HepG2 (cell line): ENCODE measurements around the gene PIAS3. TPM values are rescaled to one million over a fixed set of nuclear protein-coding genes. Genes with fewer than 3 reads are reported as not detected.
A peak's percentile ranks its signal among the peaks of the same experiment; 100 is the strongest.

Experiments used
- AHDC1 ChIP-seq: sonication (generic); formaldehyde crosslinking; IDR thresholded peaks from 2 replicates; pipeline ENCODE4 v1.5.1; 2020; ENCODE audit warnings: mild to moderate bottlenecking, missing genetic modification reagents, borderline replicate concordance
- AKAP8 ChIP-seq: sonication (generic); formaldehyde crosslinking; IDR thresholded peaks from 2 replicates; pipeline ENCODE4 v1.5.1; 2020; ENCODE audit warnings: mild to moderate bottlenecking, missing genetic modification reagents
- DNMT3B ChIP-seq: conservative IDR thresholded peaks from 2 replicates; pipeline ENCODE4 v1.6.1; 2016; ENCODE audit warnings: missing biosample characterization, control low read depth
- E2F2 ChIP-seq: sonication (generic); formaldehyde crosslinking; IDR thresholded peaks from 2 replicates; pipeline ENCODE4 v1.4.0; 2020; ENCODE audit warnings: missing genetic modification reagents, borderline replicate concordance
- IRF1 ChIP-seq: sonication (generic); formaldehyde crosslinking; IDR thresholded peaks from 2 replicates; pipeline ENCODE4 v1.4.0; 2020; ENCODE audit warnings: low read depth, mild to moderate bottlenecking, missing genetic modification reagents
- KDM5A ChIP-seq: fragments of 200-600 bp; sonication (generic); IDR thresholded peaks from 2 replicates; pipeline ENCODE4 v1.7.0; 2018; ENCODE audit warnings: antibody characterized with exemption, mild to moderate bottlenecking, low read length, borderline replicate concordance
- MTA1 ChIP-seq: sonication (generic); formaldehyde crosslinking; IDR thresholded peaks from 2 replicates; pipeline ENCODE4 v1.4.0; 2020; ENCODE audit warnings: missing genetic modification reagents, mild to moderate bottlenecking, borderline replicate concordance
- REL ChIP-seq: sonication (generic); formaldehyde crosslinking; conservative IDR thresholded peaks from 2 replicates; pipeline ENCODE4 v1.8.0; 2022; ENCODE audit warnings: mild to moderate bottlenecking, missing genetic modification reagents, moderate library complexity
- SIN3A ChIP-seq: IDR thresholded peaks from 2 replicates; pipeline ENCODE4 v1.6.1; 2011; ENCODE audit warnings: low read depth, mild to moderate bottlenecking, control low read depth, low read length, borderline replicate concordance
- SMAD9 ChIP-seq: sonication (generic); formaldehyde crosslinking; IDR thresholded peaks from 2 replicates; pipeline ENCODE4 v1.5.1; 2020; ENCODE audit warnings: mild to moderate bottlenecking, missing genetic modification reagents
- TMF1 ChIP-seq: sonication (generic); formaldehyde crosslinking; IDR thresholded peaks from 2 replicates; pipeline ENCODE4 v1.8.1; 2022; ENCODE audit warnings: low read depth, missing genetic modification reagents
- TOE1 ChIP-seq: sonication (generic); formaldehyde crosslinking; IDR thresholded peaks from 2 replicates; pipeline ENCODE4 v1.4.0; 2020; ENCODE audit warnings: mild to moderate bottlenecking, missing genetic modification reagents
- ZBED4 ChIP-seq: sonication (generic); formaldehyde crosslinking; IDR thresholded peaks from 2 replicates; pipeline ENCODE4 v1.4.0; 2020; ENCODE audit warnings: missing genetic modification reagents, borderline replicate concordance
- ZNF296 ChIP-seq: sonication (generic); formaldehyde crosslinking; conservative IDR thresholded peaks from 2 replicates; pipeline ENCODE4 v1.5.0; 2020; ENCODE audit warnings: mild to moderate bottlenecking, missing genetic modification reagents
- ZNF367 ChIP-seq: sonication (generic); formaldehyde crosslinking; IDR thresholded peaks from 2 replicates; pipeline ENCODE4 v1.4.0; 2020; ENCODE audit warnings: missing genetic modification reagents, borderline replicate concordance
- ZNF44 ChIP-seq: sonication (generic); formaldehyde crosslinking; IDR thresholded peaks from 2 replicates; pipeline ENCODE4 v1.5.1; 2020; ENCODE audit warnings: mild to moderate bottlenecking, missing genetic modification reagents
- ZSCAN9 ChIP-seq: IDR thresholded peaks from 2 replicates; pipeline ENCODE4 v1.6.1; 2016; ENCODE audit warnings: borderline replicate concordance
- polyA plus RNA-seq, 8 experiments: library from polyadenylated mRNA; depleted of rRNA in 3 of 8; stranded (reverse) in 7 of 8; unstranded in 1 of 8; fragments of >200 nt; fragmentation: Illumina TruSeq in 4 of 8; extraction: Trizol in 4 of 8; gene quantifications; 2 replicates each; pipeline versions ENCODE4 v1.2.1 to v1.2.3, GENCODE V29; 2011 to 2016; ENCODE audit warnings: low read depth in 4 of 8, missing spikeins in 1 of 8, mixed read lengths in 1 of 8; ENCODE audit not compliant: insufficient read depth in 1 of 8
- total RNA-seq, 5 experiments: library from RNA; depleted of rRNA; stranded (reverse); fragments of >200 nt; fragmentation: Illumina TruSeq; extraction: Trizol; gene quantifications; 2 replicates each; pipeline ENCODE4 v1.2.3, GENCODE V29; 2016; ENCODE audit warnings: low read depth in 1 of 5

The PIAS3 gene
- total and polyA plus RNA-seq, 2 of the 13 experiments (the other 11 are each of a cell fraction or from before 2014, with no cell fraction given) = 3.7 to 8.0 TPM

GRCh38 chr1:145891587-145892485, 33.0 kb upstream of the PIAS3 start (continued):
- TF ChIP-seq IRF1 (CRISPR knock-in tag) (no peak), TOE1 (CRISPR knock-in tag) (no peak), TMF1 (no peak), ZNF44 (CRISPR knock-in tag) (no peak), AKAP8 (CRISPR knock-in tag) (no peak), ZNF296 (CRISPR knock-in tag) (no peak), MTA1 (CRISPR knock-in tag) (no peak), E2F2 (CRISPR knock-in tag) (no peak), REL (CRISPR knock-in tag) (no peak), SIN3A (0 out of 2 replicates have a peak, but pooled peaks have one; percentile 55), ZSCAN9 (CRISPR knock-in tag) (peak; percentile 84), ZBED4 (CRISPR knock-in tag) (peak; percentile 50; the same call in 1 of the 2 replicates), AHDC1 (peak; percentile 84; the same call in 1 of the 2 replicates), SMAD9 (no peak), ZNF367 (CRISPR knock-in tag) (no peak), KDM5A (no peak), DNMT3B (no peak)
